ENCODE data around the gene TMEM170A.
A peak's percentile ranks its signal among the peaks of the same experiment; 100 is the strongest.
"Not testable (repeated sequence)": the region's sequence is repeated elsewhere in the genome, so short reads cannot be mapped to it uniquely, and the experiment has no call there.

The TMEM170A gene

GRCh38 chr16:75481475-75481874, 17.0 kb upstream of the TMEM170A start:
- no peak for DNase-seq (ENCODE audit: low read depth)

DNA sequence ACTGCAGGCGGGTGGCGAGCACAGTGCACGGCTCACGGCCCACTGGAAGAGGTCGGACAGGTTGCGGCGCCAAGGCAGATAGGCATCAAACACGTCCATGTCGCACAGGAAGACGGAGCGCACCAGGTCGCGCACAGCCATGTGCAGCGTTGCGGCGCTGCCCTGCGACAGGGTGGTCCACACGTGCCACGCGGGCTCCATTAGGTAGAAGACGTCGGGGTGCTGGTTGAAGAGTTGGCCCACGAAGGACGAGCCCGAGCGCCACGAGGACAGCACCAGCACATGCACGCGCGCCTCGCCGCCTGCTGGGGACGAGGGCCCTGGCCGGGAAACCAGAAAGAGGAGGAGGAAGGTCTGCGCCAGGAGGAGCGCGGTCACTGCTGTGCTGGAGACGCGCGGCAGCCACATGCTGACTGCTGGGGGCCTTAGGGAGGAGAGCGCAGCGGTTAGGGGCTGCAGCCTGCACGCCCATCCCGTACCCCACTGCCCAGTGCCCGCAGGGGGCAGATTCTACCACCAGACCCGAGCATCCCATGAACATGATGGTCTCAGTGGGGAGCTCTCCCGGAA, 15.0 kb upstream of the TMEM170A start:
- DNase-seq (ENCODE audit: low read depth), result no peak

DNA sequence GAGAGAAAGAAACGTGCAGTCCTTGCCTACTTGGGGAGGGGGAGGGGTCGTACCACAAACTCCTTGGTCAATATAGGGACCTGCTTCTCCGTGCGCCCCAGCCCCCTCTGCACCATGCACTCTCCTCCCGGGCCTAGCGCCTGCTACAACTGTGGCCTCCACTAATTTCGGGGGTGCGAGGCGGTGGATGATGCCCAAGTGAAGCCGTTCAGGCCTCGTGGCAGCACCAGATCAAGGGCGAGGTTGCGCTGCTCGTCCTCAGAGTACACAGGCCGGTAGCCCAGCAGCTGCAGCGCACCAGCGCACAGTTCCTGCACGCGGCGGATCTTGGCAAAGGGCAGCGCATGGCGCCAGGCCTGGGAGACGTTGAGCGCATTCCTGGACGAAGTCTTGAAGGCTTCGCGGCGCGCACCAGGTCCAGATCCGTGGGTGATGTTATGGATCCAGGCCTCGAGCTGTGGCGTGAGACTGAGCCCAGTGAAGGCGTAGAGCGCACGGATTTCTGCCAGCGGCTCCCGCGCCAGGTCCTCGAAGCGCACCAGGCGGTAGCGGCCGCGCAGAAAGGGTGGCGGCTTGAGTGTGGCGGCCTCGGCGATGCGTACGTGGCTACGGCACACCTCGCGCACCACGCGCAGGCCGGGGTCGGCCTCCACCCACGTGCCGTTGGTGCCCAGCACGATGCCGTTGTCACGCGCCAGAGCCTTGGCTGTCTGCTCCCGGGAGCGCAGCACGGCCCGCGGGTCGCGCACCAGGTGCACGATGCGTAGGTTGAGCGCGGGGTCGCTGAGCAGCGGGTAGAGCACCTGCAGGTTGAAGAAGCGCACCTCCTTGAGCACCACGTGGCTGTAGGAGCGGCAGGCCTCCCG, 14.2 kb upstream of the TMEM170A start:
- no peak for DNase-seq (ENCODE audit: low read depth)

- no peak for DNase-seq (ENCODE audit: low read depth)
Measured at GRCh38 chr16:75477680-75478473, 13.4 kb upstream of the TMEM170A start.

DNA sequence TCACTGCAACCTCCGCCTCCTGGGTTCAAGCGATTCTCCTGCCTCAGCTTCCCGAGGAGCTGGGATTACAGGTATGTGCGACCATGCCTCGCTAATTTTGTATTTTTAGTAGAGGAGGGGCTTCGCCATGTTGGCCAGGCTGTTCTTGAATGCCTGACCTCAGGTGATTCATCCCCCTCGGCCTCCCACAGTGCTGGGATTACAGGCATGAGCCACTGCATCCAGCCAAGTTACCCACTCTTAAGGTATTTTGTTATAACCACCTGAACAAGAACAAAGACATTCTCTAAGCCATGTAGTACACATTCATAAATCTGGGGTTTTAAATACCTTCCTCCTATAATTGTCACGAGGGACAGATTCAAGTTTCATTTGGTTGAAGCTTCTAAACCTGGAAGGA, 12.3 kb upstream of the TMEM170A start:
- DNase-seq (ENCODE audit: low read depth), result no peak

DNA sequence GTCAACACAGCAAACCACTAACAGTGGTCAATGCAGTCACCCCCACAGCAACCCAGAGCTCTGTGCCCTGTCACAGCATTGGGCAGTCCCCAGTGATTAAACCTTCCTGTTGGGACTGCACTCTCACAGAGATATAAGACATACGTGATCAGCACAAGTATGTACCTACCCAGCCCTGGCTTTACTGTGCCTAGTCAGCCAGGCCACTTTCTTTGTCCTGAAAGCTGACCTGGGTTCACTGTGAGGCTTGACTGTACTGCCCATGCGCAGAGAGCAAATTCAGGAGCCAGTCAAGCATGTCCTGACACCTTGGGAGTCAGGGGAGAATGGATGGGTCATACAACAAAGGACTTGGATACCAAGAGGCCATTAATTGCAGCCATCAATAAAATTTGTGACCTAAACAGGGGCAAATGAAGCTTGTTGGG, 10.9 kb upstream of the TMEM170A start:
- DNase-seq (ENCODE audit: low read depth), result no peak

GRCh38 chr16:75472908-75473877, 8.7 kb upstream of the TMEM170A start:
- no peak for DNase-seq (ENCODE audit: low read depth)

DNA sequence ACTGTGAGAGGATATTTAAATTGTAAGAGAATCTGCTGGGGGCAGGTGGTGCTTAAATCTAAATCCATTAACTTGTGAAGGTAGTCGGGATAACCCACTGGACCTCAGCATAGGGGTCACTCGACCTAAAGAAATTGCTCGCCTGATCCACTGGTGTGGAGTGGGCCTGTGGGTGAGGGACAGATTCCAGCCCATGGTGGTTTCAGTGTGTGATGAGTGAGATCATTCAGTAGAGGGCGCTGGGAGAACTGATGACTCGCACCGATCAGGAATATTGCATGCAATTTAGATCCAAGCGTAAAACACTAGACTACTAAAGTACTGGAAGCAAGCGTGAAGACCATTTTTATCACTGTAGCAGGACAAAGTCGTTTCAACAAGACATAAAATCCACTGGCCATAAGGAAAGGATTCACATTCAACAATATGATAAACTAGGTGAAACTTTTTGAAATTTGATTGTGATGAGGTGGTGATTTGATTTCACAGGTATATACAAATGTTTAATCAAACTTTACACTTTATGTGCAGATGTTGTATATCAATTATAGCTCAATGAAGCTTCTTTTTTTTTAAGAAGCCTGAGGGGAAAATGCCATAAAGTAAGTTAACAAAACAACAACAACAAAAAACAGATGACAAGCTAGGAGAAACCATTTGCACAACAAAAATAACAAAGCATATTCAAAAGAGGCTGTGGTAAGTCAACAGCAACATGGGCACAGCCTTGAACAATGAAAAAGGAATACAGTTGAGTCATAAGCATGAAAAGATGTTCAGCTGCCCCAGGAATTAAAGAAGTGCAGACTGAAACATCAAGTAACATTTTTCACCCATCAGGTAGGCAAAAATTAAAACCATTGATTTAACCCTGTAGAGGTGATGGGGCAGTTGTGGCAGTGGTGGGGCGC, 7.5 kb upstream of the TMEM170A start:
- DNase-seq (ENCODE audit: low read depth), result no peak

DNA sequence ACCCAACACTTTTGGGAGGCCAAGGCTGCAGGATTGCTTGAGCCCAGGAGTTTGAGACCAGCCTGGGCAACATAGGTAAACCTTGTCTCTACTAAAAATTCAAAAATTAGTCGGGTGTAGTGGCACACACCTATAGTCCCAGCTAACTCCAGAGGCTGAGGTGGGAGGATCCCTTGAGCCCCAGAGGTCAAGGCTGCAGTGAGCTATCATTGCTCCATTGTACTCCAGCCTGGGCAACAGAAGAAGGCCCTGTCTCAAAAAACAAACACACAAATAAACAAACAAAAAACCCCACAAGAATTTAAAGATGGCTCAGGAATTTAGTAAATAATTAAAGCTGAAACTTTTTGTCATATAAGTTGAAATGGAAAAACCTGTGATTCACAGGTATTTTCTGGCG, 2.3 kb upstream of the TMEM170A start:
- no peak for DNase-seq (ENCODE audit: low read depth)

- DNase-seq (ENCODE audit: low read depth), result peak; percentile 2
Measured at GRCh38 chr16:75463389-75464121, 934 bp downstream of the TMEM170A start.

- no peak for DNase-seq (ENCODE audit: low read depth)
Measured at GRCh38 chr16:75462806-75463205, 1.7 kb downstream of the TMEM170A start.

DNA sequence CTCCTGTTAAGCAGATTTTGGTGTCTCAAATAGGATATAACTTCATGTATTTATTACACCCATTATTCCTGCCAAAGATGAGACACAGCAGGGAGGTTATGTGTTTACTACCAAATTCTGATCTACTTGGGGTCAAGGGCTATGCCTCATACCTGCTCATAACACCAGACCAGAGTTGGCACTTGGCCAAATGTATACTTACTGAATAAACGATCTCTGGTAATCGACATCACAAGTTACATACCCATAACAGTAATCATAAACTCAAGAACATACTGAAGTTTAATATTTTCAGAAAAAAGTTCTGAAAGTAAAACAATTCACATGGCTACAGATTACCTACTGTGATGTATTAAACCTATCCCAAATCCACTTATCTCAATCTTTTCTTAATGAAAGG, 2.9 kb downstream of the TMEM170A start:
- DNase-seq (ENCODE audit: low read depth), result no peak

DNA sequence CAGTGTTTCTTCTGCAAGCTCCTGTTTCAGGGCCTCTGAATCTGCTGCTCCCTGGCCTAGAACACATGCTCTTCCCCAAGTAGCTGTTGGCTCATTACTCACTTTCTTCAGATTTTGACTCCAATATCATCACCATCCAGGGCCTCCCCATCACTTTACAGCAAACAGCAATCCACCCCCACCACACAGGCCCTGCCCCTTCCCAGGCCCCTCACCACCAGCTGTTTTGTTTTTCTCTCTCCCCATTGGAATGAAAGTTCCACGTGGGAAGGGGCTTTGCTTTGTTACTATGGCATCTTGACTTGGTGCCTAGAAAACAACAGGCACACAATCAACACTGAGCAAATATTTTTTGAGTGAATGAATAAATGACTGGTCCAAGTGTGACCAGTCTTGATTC, 4.0 kb downstream of the TMEM170A start:
- DNase-seq (ENCODE audit: low read depth), result no peak

GRCh38 chr16:75459691-75460090, 4.8 kb downstream of the TMEM170A start:
- DNase-seq (ENCODE audit: low read depth), result no peak

- DNase-seq (ENCODE audit: low read depth), result no peak
Measured at GRCh38 chr16:75458439-75458838, 6.0 kb downstream of the TMEM170A start.

- DNase-seq (ENCODE audit: low read depth), result no peak
Measured at GRCh38 chr16:75458029-75458428, 6.5 kb downstream of the TMEM170A start.

DNA sequence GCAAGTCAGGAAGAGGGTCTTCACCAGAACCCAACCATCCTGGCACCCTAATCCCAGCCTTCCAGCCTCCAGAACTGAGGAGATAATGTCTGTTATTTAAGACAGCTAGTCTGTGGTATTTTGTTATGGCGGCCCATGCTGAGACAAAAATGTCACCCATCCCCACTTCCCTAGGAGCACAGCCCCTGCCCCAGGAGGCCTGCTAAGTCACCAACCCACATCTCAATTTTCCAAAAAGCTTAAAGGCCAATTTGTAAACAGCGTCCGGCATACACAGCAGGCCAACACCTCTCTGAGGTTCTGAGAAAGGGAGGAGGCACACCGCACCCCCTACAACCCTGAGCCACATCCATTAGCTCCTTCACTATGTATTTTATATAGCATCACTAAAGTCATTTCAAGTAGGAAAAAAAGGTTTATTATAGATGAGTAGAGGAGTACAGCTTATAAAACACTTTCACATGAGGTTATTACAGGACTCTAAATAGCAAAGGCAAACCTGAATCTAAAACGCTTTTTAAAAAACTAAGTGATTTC, 6.9 kb downstream of the TMEM170A start:
- no peak for DNase-seq (ENCODE audit: low read depth)

DNA sequence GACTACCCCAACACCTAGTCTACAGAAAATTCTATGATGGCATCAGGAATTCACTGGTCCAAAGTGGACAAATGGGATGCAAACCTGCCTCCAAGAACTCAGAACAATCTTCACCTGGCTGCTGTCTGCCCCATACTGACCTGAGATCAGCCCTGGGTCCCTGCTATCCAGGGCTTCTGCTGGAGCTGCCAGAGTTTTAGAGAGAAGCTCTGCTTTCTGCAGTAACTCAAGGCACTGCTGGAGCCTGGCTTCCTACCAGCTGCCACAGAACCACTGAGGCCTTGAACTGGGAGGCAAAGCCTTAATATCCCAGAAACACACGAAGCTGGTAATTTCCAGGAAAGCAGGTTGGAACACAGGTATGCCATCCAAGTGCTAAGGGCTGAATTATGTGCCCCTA, 7.5 kb downstream of the TMEM170A start:
- no peak for DNase-seq (ENCODE audit: low read depth)

- not testable (repeated sequence) for DNase-seq (ENCODE audit: low read depth)
Measured at GRCh38 chr16:75456486-75456885, 8.0 kb downstream of the TMEM170A start.

DNA sequence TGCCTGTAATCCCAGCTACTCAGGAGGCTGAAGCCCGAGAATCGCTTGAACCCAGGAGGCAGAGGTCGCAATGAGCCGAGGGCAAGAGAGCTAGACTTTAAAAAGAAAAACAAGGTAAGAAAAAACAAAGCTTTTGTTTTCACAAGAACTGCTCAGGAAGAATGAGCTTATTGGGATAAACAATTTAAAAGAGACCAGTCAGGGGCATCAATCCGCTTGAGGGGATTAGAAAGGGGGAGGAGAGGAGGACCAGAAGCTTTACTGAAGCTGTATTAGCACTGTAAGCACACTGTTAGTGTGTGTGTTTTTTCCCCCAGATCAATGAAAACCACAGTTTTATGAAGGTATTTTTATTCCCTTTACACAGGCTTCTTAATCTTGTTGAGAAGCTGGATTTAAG, 8.8 kb downstream of the TMEM170A start:
- DNase-seq (ENCODE audit: low read depth), result no peak

Measured in activated gamma-delta T cell treated with anti-CD3 and anti-CD28 coated beads, Interleukin-2, amount 50 U/mL, for 16 hours (primary cell).